GM19452 (cell line): ENCODE results near the gene OR10G2.
"Not testable (repeated sequence)": the region's sequence is repeated elsewhere in the genome, so short reads cannot be mapped to it uniquely, and the experiment has no call there.

Experiments
- ATAC-seq: cut with Tn5 transposase; IDR thresholded peaks from one replicate; pipeline ENCODE4 v1.9.1; 2021; ENCODE audit not compliant: unreplicated experiment

The OR10G2 gene, protein sequence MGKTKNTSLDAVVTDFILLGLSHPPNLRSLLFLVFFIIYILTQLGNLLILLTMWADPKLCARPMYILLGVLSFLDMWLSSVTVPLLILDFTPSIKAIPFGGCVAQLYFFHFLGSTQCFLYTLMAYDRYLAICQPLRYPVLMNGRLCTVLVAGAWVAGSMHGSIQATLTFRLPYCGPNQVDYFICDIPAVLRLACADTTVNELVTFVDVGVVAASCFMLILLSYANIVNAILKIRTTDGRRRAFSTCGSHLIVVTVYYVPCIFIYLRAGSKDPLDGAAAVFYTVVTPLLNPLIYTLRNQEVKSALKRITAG

DNA sequence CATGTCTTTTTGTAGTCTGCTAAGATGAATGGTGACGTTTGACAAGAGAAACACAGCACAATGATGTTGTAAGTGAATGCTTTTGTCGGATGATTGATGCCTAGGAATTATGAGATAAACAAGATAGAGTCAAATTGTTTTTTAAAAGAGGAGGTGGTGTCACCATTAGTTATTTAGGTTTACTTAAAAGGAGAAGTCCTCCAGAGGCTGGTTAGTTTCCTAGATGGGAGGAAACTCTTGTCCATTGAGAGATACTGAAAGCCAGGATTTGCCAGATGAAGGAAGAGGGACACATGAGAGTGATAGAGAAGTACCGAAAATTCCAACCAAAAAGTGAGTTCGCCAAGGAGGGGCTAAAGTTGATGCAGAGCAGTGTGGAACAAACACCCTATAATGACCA lies at the start of gene OR10G2:
Gene OR10G2 (minus strand): TSS at position 101 of the 400 bp plus-strand sequence. CDS start 98 bp downstream, at position 3.
- no peak for ATAC-seq

DNA sequence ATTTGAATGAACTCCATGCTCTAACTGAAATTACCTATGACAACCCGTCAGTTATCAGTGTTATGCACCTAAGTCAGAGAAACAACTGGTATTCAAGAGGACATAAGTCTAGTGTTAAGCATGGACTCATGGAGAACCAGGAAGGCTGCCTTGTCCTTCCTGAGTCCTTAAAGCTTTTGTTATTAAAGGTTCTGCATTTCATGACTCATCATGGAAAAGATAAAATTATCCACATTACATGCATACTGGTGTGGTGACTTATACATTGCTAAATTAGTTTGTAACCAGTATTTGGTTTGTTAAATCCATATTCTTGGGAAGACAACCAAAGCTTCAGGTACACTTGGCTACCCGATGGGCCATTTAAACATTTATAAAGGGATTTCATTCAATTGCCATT lies 45.3 kb upstream of the OR10G2 start:
- ATAC-seq = no peak

- no peak for ATAC-seq
Observed at GRCh38 chr14:21675566-21675965, 40.8 kb upstream of the OR10G2 start.

- no peak for ATAC-seq
Observed at GRCh38 chr14:21673718-21674117, 39.0 kb upstream of the OR10G2 start, which contains the start of gene OR4E1. TSS of gene OR4E1 (minus strand) at chr14:21673818. CDS start at chr14:21670935, 2,883 bp downstream.

GRCh38 chr14:21672116-21672515 lies 37.4 kb upstream of the OR10G2 start:
- ATAC-seq = no peak

- ATAC-seq = no peak
Observed at GRCh38 chr14:21671371-21671770, 36.6 kb upstream of the OR10G2 start.

GRCh38 chr14:21669284-21669683 lies 34.5 kb upstream of the OR10G2 start:
- ATAC-seq = no peak

DNA sequence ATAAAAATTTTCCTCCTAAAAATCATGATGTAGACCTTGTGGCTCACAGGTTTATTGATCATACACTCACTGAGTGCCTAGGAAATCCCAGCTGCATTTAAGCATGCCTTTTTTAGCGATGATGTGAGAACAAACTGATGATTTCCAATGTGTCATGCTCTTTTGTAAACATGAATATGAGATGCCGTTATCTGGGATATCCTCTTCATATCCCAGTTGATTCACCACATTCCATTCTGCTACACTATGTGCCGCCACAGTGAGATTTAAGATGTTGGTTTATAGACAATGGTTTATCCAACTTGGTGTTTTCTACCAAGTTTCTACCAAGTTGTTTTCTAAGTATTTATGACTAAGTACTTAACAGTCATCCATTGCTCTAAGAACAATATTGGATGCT lies 33.6 kb upstream of the OR10G2 start:
- no peak for ATAC-seq

- ATAC-seq = no peak
Observed at GRCh38 chr14:21656980-21657379, 22.2 kb upstream of the OR10G2 start.

- ATAC-seq = no peak
Observed at GRCh38 chr14:21654215-21654614, 19.5 kb upstream of the OR10G2 start.

DNA sequence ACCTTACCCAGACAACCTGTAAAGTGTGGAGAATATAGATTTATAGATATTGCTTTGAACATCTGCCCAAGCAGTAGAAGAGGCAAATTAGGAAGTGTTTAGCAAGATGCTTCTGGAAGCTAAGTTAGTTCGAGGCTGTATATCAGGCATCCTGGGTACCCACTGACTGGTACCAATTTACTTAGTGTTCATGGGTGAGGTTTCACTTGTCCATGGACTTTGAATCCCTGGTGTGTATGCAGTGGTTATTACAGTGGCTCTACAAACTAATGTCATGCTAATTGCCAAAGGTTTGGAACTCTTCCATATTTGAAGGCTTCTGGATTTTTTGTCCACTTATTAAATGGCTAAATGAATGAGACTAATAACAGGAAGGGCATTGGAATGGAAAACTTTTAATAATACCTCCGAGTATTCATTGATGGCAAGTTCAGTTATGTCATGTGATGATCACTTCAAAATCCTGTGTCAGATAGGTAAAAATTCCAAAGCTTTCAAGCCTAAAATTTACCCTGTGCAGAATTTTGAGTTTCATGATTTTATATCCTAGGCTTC lies 18.7 kb upstream of the OR10G2 start, which contains the start of gene OR4E2:
Gene OR4E2 (plus strand): TSS at position 505 of the 555 bp plus-strand sequence. CDS start 11,248 bp downstream, outside the sequence.
- ATAC-seq = no peak

GRCh38 chr14:21652209-21652808 lies 17.6 kb upstream of the OR10G2 start:
- ATAC-seq = no peak

DNA sequence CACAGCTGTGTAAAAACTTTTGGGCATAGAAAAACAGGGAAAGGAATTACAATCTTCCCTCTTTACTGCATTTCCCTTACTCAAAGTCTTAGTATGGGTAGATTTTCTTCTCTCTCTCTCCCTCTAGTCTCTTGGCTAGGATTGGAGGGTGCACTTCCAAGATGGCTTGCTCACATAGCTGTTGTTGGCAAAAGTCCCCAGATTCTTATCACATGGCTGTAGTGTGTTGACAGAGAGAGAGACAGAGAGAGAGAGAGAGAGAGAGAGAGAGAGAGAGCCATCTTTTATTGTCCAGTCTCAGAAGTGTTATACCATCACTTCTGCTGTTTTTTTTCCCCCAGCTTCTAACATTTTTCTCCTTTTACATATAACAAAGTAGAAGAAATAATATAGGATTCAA lies 12.6 kb upstream of the OR10G2 start:
- ATAC-seq = no peak

DNA sequence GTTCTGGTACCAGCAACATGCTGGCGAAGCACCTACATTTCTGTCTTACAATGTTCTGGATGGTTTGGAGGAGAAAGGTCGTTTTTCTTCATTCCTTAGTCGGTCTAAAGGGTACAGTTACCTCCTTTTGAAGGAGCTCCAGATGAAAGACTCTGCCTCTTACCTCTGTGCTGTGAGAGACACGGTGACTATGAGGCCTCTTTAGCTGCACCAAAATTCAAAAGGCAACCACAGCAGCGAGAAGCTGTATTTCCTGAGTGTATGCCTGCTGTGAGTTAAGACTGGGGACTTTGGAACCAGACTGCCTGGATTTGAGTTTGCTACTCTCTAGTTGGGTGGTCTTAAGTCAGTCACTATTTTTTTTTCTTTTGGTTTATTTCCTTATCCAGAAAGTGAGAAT lies 8.7 kb upstream of the OR10G2 start:
- ATAC-seq = no peak

DNA sequence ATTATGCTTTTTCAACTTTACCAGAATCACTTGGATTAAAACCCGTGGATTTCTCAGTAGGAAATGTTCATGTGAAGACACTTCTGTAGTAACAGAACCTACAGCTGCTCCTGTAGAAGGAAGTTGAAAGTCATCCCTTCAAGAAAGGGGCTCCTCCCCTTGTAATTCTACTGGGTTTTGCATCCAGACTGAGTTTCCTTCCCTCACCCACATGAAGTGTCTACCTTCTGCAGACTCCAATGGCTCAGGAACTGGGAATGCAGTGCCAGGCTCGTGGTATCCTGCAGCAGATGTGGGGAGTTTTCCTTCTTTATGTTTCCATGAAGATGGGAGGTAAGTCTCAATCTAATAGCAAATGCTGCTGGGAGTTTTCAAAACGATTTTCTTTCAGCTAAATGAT lies 7.9 kb upstream of the OR10G2 start:
- no peak for ATAC-seq

DNA sequence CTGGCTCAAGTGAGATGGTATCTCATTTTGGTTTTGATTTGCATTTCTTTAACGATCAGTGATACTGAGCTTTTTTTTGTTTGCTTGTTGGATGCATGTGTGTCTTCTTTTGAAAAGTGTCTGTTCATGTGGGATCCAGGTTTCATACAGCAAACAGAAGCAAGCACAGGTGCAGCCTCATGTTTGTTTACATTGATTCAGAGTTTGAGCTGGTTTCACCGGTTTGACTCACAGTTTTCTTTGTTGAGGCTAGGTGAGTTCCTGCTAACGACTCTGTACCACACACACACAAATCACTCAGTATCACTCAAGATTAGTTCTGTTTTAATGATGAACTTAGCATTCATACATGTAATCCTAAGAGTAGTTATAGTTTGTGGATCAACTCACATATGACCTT lies 3.7 kb downstream of the OR10G2 start:
- ATAC-seq = no peak

GRCh38 chr14:21630503-21630902 lies 4.2 kb downstream of the OR10G2 start:
- not testable (repeated sequence) for ATAC-seq

DNA sequence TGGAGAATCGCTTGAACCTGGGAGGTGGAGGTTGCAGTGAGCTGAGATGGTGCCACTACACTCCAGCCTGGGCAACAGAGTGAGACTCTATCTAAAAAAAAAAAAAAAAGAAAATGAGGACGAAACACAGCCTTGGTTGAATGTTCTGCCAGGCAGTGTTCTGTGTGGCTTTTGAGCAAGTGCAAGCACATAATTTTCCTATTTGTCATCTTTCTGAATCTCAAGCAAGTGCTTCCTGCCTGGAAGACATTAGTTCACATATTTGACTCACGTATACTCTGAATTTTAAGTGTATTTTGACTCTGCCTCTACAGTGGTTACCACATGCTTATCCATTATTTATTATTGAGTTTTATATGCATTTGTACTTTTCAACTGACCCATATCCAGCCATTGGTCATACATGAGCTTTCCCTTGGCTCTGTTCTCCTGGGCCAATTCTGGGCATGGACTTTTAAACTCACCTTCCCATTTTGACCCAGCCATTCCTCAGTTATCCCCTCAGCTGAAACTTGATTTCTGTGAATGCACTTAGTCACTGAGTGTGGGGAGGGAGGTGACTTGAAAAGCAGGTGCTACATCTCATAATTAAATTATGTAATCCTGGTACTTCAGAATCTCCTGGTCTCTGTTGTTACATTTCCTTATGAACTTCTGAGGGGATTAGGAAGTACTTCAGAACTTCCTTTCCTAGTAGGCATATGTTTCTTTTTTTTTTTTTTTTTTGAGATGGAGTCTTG lies 8.1 kb downstream of the OR10G2 start:
- ATAC-seq = no peak

GRCh38 chr14:21617614-21618013 lies 17.1 kb downstream of the OR10G2 start:
- ATAC-seq = no peak

DNA sequence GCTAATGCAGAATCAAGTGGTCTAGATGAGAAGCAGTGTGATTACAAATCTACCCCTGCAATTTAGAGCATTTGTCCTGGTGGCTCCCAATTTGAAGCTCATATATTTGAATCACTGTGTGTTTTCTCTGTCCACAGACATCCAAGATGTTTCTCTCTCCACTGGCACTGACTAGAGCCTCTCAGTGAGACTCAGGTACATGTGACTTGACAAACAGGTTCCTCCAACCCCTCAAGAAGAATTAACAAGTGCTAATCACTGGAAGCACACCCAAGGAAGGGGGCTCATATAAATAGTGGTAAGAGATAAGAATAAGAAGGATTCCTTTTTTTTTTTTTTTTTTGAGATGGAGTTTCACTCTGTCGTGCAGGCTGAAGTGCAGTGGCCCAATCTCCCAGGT lies 20.5 kb downstream of the OR10G2 start:
- no peak for ATAC-seq

DNA sequence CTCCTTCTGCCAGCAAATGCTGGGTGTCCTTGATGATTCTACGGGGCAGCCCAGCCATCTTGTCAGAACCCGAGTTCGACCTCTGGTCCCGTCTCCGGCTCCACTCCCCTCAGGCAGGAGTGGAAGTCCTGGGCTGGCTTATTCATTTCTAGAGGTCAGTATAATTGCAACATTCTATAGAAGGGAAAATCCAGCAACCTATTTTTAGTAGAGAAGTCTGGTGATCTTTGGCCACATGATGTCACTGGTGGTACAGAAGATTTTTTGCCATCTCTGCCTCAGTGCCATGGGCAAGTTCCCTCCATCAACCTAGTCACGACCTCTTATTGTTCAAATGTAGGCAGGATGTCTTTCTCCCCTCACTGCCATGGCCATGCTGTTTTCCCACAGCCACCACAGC lies 22.4 kb downstream of the OR10G2 start:
- ATAC-seq = no peak

GRCh38 chr14:21602181-21602580 lies 32.6 kb downstream of the OR10G2 start:
- ATAC-seq = not testable (repeated sequence)
